ENCODE results near the gene DMD. TPM values are rescaled to one million over a fixed set of nuclear protein-coding genes. Genes with fewer than 3 reads are reported as not detected.

The DMD gene
- total RNA-seq, 1 donor from 2014 or later = 9.7 TPM

DNA sequence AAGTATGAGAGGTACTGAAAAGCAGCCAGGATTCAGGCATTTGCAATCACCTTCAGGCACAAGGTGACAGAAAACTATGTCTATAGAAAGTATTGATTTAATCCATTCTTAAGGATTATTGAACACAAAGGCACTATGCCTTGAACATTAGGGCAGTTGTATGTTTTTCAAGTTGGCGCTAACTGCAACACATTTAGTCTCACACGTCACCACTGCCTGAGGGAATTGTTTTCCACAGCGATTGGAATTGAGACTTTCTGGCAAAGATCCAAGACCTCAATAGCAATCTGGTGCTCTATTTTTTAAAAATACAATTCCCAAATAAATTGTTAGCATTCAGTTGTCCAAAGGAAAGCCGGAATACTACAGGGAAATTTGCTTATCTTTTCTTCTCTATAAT lies 2086.8 kb downstream of the DMD start:
- Mint-ChIP-seq H3K4me1 (peaks cover 5% of the 10 kb centered on the region), H3K4me3 (no peak overlapping the region), H3K27me3 (ENCODE audit: low read depth) (no peaks in the 10 kb centered on the region), H3K9me3 (peaks cover 11% of the 10 kb centered on the region), H3K27ac (ENCODE audit: unreplicated experiment) (no peak overlapping the region), H3K36me3 (ENCODE audit: low read depth) (peaks cover 21% of the 10 kb centered on the region)
- no peak for DNase-seq (ENCODE audit: low read depth, low spot score)
- TF ChIP-seq, protein P1, sequence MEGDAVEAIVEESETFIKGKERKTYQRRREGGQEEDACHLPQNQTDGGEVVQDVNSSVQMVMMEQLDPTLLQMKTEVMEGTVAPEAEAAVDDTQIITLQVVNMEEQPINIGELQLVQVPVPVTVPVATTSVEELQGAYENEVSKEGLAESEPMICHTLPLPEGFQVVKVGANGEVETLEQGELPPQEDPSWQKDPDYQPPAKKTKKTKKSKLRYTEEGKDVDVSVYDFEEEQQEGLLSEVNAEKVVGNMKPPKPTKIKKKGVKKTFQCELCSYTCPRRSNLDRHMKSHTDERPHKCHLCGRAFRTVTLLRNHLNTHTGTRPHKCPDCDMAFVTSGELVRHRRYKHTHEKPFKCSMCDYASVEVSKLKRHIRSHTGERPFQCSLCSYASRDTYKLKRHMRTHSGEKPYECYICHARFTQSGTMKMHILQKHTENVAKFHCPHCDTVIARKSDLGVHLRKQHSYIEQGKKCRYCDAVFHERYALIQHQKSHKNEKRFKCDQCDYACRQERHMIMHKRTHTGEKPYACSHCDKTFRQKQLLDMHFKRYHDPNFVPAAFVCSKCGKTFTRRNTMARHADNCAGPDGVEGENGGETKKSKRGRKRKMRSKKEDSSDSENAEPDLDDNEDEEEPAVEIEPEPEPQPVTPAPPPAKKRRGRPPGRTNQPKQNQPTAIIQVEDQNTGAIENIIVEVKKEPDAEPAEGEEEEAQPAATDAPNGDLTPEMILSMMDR (conservative IDR thresholded peaks at IDR 0.05) = no peak

DNA sequence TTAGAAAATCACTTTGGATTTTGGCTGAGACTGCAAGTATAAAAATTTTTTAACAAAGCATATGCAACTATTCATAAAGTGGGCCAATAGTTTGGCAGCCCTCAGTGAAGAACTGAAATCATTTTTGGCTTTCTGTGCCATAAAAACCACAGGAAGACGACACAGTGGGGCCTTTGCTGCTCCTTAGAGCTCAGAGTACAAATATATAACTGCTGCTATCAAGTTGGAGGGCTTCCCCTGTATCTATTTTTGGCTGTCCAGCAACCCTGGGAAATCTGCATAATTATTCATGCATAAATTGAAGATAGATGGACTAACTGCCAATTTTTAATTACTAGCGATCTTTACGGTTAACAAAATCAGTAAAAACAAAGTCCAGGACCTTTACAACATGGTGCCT lies 2088.0 kb downstream of the DMD start:
- Mint-ChIP-seq H3K27ac (ENCODE audit: unreplicated experiment) (peak overlapping the region; percentile 8), H3K9me3 (peaks cover 13% of the 10 kb centered on the region), H3K36me3 (ENCODE audit: low read depth) (peaks cover 18% of the 10 kb centered on the region), H3K4me1 (peaks cover 5% of the 10 kb centered on the region), H3K4me3 (no peak overlapping the region), H3K27me3 (ENCODE audit: low read depth) (no peaks in the 10 kb centered on the region)
- TF ChIP-seq, protein P1 (conservative IDR thresholded peaks at IDR 0.05) = no peak
- DNase-seq (ENCODE audit: low read depth, low spot score) = no peak

DNA sequence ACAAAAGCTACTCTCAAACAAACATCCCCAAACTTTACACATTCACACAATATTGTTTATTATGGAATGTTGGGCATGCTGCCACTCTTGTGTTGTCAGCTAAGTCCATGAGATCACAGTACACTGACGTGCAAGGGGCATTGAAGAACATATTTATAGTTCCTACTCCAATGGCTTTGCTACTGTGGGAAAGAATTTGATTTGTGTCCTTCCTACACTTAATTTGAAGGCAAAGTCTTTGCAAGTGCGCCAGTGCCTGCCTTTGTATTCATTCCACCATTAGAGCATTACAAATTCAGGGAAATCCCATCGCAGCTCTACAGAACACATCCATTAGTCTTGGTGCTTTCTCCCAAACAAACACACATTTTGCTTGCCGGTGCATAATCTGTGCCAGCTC lies 2094.1 kb downstream of the DMD start:
- TF ChIP-seq, protein P1 (conservative IDR thresholded peaks at IDR 0.05) = no peak
- no peaks in the 10 kb centered on the region for H3K27me3 Mint-ChIP-seq (ENCODE audit: low read depth)
- no peaks in the 10 kb centered on the region for H3K4me1 Mint-ChIP-seq
- H3K4me3 Mint-ChIP-seq = no peak overlapping the region
- H3K36me3 Mint-ChIP-seq (ENCODE audit: low read depth) = no peaks in the 10 kb centered on the region
- peaks cover 13% of the 10 kb centered on the region for H3K9me3 Mint-ChIP-seq
- H3K27ac Mint-ChIP-seq (ENCODE audit: unreplicated experiment) = no peak overlapping the region
- no peak for DNase-seq (ENCODE audit: low read depth, low spot score)

DNA sequence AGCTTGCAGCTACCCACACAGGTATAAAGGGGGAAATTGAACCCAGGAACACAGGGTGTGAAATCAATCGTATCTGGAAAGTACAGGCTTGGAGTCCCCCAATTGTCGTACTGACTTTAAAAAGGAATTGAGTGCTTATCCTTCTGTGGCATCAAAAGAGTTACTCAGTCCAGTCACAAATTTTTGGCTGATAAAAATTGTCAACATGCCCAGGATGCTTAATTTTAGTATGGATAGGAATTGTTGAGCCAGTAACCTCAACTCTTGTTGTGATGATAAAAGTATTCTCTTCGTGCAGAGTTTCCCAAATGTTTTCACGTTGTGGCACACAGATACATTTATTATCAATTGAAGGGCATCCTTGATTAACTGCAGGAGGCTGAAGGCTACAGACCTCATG lies 2096.0 kb downstream of the DMD start:
- Mint-ChIP-seq H3K27ac (ENCODE audit: unreplicated experiment) (no peak overlapping the region), H3K4me1 (no peaks in the 10 kb centered on the region), H3K9me3 (peaks cover 22% of the 10 kb centered on the region), H3K4me3 (no peak overlapping the region), H3K27me3 (ENCODE audit: low read depth) (no peaks in the 10 kb centered on the region), H3K36me3 (ENCODE audit: low read depth) (peaks cover 3% of the 10 kb centered on the region)
- TF ChIP-seq, protein P1 (conservative IDR thresholded peaks at IDR 0.05) = no peak
- no peak for DNase-seq (ENCODE audit: low read depth, low spot score)

DNA sequence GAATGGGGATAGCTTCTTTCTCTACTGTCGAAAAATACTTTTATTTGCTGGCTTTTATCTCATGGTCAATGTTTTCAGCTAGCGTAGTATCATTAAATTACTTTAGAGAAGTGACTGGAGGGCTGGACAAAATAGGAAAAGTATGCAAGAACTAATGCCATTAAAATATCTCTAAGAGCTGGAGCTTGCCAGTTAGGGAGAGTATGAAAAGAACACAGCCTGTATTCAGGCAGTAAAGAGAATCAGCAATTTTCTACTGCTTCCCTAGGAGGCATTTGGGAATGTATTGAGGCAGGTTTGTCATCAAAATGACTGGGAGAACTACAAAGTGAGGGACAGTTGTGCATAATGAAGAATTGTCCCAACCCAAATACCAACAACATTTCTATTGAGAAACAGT lies 2096.5 kb downstream of the DMD start:
- no peaks in the 10 kb centered on the region for H3K27me3 Mint-ChIP-seq (ENCODE audit: low read depth)
- peaks cover 22% of the 10 kb centered on the region for H3K9me3 Mint-ChIP-seq
- H3K36me3 Mint-ChIP-seq (ENCODE audit: low read depth) = peaks cover 3% of the 10 kb centered on the region
- DNase-seq (ENCODE audit: low read depth, low spot score) = no peak
- H3K4me3 Mint-ChIP-seq = no peak overlapping the region
- no peaks in the 10 kb centered on the region for H3K4me1 Mint-ChIP-seq
- TF ChIP-seq, protein P1 (conservative IDR thresholded peaks at IDR 0.05) = no peak
- H3K27ac Mint-ChIP-seq (ENCODE audit: unreplicated experiment) = no peak overlapping the region
